Measurements from ENCODE around the gene CACNA1G. TPM values are rescaled to one million over a fixed set of nuclear protein-coding genes. Genes with fewer than 3 reads are reported as not detected.

Gene CACNA1G
- total RNA-seq, 3 donors from 2014 or later (not counting 1 experiment from before 2014, with no cell fraction given): not detected

DNA sequence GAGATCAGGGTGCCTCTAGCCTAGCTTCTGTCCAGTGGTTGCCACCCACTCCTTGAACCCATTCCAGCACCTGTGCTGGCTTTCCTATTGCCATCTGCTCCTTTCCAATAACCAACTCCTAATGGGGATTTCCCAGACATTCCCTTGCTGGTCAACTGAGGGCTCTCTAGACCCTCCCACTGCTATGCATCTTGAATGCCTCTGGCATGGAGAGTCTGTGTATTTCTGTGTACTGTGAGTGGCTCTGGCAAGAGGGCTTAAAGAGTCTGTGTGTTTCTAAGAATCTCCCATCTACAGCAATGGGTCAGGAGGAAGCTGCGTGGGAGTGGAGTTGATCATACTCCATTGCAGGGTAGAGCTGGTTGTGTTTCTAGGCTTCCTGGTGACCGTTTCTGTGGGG is 39.0 kb upstream of the CACNA1G start:
- 79% methylated on average over 2 of the region's 2 CpGs for WGBS (ENCODE audit: insufficient coverage)
- TF ChIP-seq, protein P1, sequence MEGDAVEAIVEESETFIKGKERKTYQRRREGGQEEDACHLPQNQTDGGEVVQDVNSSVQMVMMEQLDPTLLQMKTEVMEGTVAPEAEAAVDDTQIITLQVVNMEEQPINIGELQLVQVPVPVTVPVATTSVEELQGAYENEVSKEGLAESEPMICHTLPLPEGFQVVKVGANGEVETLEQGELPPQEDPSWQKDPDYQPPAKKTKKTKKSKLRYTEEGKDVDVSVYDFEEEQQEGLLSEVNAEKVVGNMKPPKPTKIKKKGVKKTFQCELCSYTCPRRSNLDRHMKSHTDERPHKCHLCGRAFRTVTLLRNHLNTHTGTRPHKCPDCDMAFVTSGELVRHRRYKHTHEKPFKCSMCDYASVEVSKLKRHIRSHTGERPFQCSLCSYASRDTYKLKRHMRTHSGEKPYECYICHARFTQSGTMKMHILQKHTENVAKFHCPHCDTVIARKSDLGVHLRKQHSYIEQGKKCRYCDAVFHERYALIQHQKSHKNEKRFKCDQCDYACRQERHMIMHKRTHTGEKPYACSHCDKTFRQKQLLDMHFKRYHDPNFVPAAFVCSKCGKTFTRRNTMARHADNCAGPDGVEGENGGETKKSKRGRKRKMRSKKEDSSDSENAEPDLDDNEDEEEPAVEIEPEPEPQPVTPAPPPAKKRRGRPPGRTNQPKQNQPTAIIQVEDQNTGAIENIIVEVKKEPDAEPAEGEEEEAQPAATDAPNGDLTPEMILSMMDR (IDR thresholded peaks at IDR 0.05): no peak
- no peak overlapping the region for H3K4me3 ChIP-seq (ENCODE audit: low read length)
- H3K9me3 ChIP-seq (ENCODE audit: control insufficient read depth, insufficient read depth, low read length): no peaks in the 10 kb centered on the region
- no peak overlapping the region for H3K27ac Mint-ChIP-seq
- H3K27me3 Mint-ChIP-seq (ENCODE audit: low read depth in 2 of 2): peaks cover 0 to 3% of the 10 kb centered on the region in 2 donors
- DNase-seq (no peak), ATAC-seq (no peak)
- H3K36me3 ChIP-seq (ENCODE audit: control insufficient read depth, insufficient read depth, low read length): no peaks in the 10 kb centered on the region
- no peaks in the 10 kb centered on the region for H3K4me1 ChIP-seq (ENCODE audit: control insufficient read depth, insufficient read depth, low read length)
- no peaks in the 10 kb centered on the region for H3K27me3 ChIP-seq (ENCODE audit: control insufficient read depth, insufficient read depth, low read length)
- no peaks in the 10 kb centered on the region for H3K9me3 Mint-ChIP-seq
- H3K36me3 Mint-ChIP-seq: no peaks in the 10 kb centered on the region
- intact Hi-C loops (cut with micrococcal nuclease): no loop called here
- no peak overlapping the region for H3K4me3 Mint-ChIP-seq
- H3K4me1 Mint-ChIP-seq: no peaks in the 10 kb centered on the region
- no peak overlapping the region for H3K27ac ChIP-seq (ENCODE audit: low read length)

- Histone ChIP-seq H3K9me3 (ENCODE audit: control insufficient read depth, insufficient read depth, low read length) (no peaks in the 10 kb centered on the region), H3K27ac (ENCODE audit: low read length) (no peak overlapping the region), H3K4me1 (ENCODE audit: control insufficient read depth, insufficient read depth, low read length) (no peaks in the 10 kb centered on the region), H3K4me3 (ENCODE audit: low read length) (no peak overlapping the region), H3K36me3 (ENCODE audit: control insufficient read depth, insufficient read depth, low read length) (no peaks in the 10 kb centered on the region), H3K27me3 (ENCODE audit: control insufficient read depth, insufficient read depth, low read length) (no peaks in the 10 kb centered on the region)
- ATAC-seq (no peak), DNase-seq (no peak)
- Mint-ChIP-seq H3K27me3 (ENCODE audit: low read depth in 2 of 2) (no peaks in the 10 kb centered on the region), H3K36me3 (no peaks in the 10 kb centered on the region), H3K9me3 (no peaks in the 10 kb centered on the region), H3K4me3 (no peak overlapping the region), H3K27ac (no peak overlapping the region), H3K4me1 (no peaks in the 10 kb centered on the region)
- intact Hi-C loops (cut with micrococcal nuclease): no loop called here
- TF ChIP-seq, protein P1 (IDR thresholded peaks at IDR 0.05): no peak
- 91% methylated on average over 10 of the region's 10 CpGs for WGBS (ENCODE audit: insufficient coverage)
Observed at GRCh38 chr17:50522766-50523165, 37.7 kb upstream of the CACNA1G start.

- TF ChIP-seq, protein P1 (IDR thresholded peaks at IDR 0.05): no peak
- Histone ChIP-seq H3K4me1 (ENCODE audit: control insufficient read depth, insufficient read depth, low read length) (no peaks in the 10 kb centered on the region), H3K4me3 (ENCODE audit: low read length) (no peak overlapping the region), H3K27ac (ENCODE audit: low read length) (no peak overlapping the region), H3K9me3 (ENCODE audit: control insufficient read depth, insufficient read depth, low read length) (no peaks in the 10 kb centered on the region), H3K27me3 (ENCODE audit: control insufficient read depth, insufficient read depth, low read length) (no peaks in the 10 kb centered on the region), H3K36me3 (ENCODE audit: control insufficient read depth, insufficient read depth, low read length) (no peaks in the 10 kb centered on the region)
- Mint-ChIP-seq H3K4me1 (no peaks in the 10 kb centered on the region), H3K27ac (no peak overlapping the region), H3K4me3 (no peak overlapping the region), H3K36me3 (no peaks in the 10 kb centered on the region), H3K9me3 (no peaks in the 10 kb centered on the region), H3K27me3 (ENCODE audit: low read depth in 2 of 2) (no peaks in the 10 kb centered on the region)
- no peak for ATAC-seq
- intact Hi-C loops (cut with micrococcal nuclease): no loop called here
- no peak for DNase-seq
- WGBS (ENCODE audit: insufficient coverage): 80% methylated on average over 2 of the region's 2 CpGs
Observed at GRCh38 chr17:50523208-50523607, 37.3 kb upstream of the CACNA1G start.

DNA sequence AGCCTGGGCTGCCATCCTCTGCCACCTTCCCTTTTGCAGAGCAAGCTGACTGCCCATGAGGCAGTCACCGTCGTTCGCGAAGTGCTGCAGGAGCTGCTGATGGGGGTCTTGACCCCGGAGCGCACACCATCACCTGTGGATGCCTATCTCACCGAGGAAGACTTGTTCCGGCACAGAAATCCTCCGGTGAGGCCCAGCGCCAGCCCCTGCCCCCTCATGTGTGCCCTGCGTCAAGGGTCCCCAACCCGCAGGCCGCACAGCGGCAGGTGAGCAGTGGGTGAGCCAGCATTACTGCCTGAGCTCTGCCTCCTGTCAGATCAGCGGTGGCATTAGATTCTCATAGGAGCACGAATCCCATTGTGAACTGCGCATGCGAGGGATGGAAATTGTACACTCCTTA is 35.7 kb upstream of the CACNA1G start:
- no peaks in the 10 kb centered on the region for H3K36me3 Mint-ChIP-seq
- H3K4me1 Mint-ChIP-seq: no peaks in the 10 kb centered on the region
- H3K27me3 ChIP-seq (ENCODE audit: control insufficient read depth, insufficient read depth, low read length): no peaks in the 10 kb centered on the region
- ATAC-seq: no peak
- TF ChIP-seq, protein P1 (IDR thresholded peaks at IDR 0.05): no peak
- no peak for DNase-seq
- H3K36me3 ChIP-seq (ENCODE audit: control insufficient read depth, insufficient read depth, low read length): no peaks in the 10 kb centered on the region
- no peak overlapping the region for H3K27ac ChIP-seq (ENCODE audit: low read length)
- H3K27me3 Mint-ChIP-seq (ENCODE audit: low read depth in 2 of 2): peaks cover 0 to 6% of the 10 kb centered on the region in 2 donors
- H3K27ac Mint-ChIP-seq: no peak overlapping the region
- no peaks in the 10 kb centered on the region for H3K9me3 ChIP-seq (ENCODE audit: control insufficient read depth, insufficient read depth, low read length)
- H3K4me3 ChIP-seq (ENCODE audit: low read length): no peak overlapping the region
- 95% methylated on average over 18 of the region's 18 CpGs for WGBS (ENCODE audit: insufficient coverage)
- no peak overlapping the region for H3K4me3 Mint-ChIP-seq
- intact Hi-C loops (cut with micrococcal nuclease): no loop called here
- no peaks in the 10 kb centered on the region for H3K4me1 ChIP-seq (ENCODE audit: control insufficient read depth, insufficient read depth, low read length)
- H3K9me3 Mint-ChIP-seq: no peaks in the 10 kb centered on the region
